GM10266 (cell line): Measurements from ENCODE around the gene CEP104.

Source experiments
- DNase-seq: peaks from one replicate; pipeline ENCODE4 v3.0.0; 2012; ENCODE audit errors: extremely low spot score
- TF ChIP-seq, protein P1 (sequence below): IDR thresholded peaks from 2 replicates; pipeline ENCODE4 v1.5.1; 2012; ENCODE audit warnings: mild to moderate bottlenecking, low read depth; ENCODE audit not compliant: control insufficient read depth, insufficient read depth; ENCODE audit errors: missing control alignments

The CEP104 gene

DNA sequence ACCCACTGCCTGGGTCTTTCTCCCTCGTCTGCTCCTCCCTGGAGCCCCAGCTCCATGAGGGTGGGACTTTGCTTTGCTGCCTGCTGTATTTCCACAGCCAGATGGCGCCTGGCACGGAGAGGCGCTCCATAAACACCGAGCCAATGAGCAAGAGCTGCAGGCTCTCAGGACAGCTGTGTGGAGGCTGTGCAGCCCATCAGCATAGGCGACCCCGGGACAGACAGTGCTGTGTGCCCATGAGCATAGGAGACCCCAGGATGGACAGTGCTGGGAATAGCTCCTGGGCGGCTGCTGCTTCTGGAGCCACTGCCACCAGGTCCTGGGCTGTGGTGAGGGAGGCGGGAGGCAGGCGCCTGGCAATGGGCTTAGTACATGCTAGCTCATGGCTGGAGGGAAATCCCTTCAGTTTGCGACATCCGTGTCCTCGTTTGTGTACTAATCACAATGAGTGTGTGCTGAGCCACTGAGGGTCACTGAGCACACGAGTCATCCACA is 29.2 kb downstream of the CEP104 start:
- TF ChIP-seq, protein P1, sequence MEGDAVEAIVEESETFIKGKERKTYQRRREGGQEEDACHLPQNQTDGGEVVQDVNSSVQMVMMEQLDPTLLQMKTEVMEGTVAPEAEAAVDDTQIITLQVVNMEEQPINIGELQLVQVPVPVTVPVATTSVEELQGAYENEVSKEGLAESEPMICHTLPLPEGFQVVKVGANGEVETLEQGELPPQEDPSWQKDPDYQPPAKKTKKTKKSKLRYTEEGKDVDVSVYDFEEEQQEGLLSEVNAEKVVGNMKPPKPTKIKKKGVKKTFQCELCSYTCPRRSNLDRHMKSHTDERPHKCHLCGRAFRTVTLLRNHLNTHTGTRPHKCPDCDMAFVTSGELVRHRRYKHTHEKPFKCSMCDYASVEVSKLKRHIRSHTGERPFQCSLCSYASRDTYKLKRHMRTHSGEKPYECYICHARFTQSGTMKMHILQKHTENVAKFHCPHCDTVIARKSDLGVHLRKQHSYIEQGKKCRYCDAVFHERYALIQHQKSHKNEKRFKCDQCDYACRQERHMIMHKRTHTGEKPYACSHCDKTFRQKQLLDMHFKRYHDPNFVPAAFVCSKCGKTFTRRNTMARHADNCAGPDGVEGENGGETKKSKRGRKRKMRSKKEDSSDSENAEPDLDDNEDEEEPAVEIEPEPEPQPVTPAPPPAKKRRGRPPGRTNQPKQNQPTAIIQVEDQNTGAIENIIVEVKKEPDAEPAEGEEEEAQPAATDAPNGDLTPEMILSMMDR = no peak
- no peak for DNase-seq

DNA sequence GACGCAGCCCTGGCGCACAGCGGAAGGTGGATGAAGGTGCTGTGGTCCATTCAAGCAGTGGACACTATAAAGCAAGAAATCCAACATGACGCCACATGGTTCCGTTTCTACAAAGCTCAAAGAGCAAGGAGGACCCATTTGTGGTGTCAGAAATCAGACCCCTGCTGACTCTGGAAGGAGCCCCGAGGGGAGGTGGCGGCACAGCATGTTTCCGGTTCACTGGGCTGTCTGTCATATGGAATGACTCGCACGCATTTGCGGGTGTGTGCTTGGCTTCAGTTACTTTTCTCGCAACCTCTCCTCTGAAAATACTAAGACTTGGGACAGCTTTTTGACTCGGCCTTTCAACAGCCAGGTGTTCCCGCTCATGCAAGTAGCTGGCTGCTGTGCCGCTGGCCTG is 31.7 kb downstream of the CEP104 start:
- DNase-seq = no peak
- TF ChIP-seq, protein P1 = no peak

DNA sequence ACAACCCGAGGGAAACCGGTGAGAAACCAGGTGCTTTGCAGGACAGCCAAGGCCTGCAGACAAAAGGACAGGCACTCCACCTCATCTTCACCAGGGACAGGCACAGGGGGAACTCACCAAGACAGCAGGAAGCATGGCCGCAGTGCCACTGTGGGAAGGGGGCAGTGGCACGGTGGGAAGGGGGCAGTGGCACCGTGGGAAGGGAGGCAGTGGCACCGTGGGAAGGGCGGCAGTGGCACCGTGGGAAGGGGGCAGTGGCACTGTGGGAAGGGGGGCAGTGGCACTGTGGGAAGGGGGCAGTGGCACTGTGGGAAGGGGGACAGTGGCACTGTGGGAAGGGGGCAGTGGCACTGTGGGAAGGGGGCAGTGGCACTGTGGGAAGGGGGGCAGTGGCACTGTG is 32.4 kb downstream of the CEP104 start:
- no peak for DNase-seq
- TF ChIP-seq, protein P1 = no peak

DNA sequence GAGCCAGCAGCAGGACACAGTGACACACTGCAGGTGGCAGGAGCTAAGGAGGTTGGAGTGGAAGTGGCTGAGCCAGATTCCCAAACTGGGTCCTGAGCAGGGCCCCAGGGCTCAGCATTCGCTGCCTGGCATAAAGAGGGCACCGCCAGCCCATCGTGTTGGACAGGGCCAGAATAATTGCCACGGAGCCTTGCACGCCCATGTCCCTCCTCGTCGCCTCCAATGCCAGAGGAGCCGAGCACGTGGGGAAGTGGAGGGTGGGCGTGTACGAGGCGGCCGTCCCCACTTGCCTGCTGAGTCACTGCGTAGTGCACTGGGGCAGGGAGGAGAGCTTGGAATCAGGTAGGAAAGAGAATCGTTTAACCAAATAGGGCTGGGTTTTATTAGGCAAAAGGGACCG is 34.6 kb downstream of the CEP104 start:
- no peak for DNase-seq
- TF ChIP-seq, protein P1 = no peak

DNA sequence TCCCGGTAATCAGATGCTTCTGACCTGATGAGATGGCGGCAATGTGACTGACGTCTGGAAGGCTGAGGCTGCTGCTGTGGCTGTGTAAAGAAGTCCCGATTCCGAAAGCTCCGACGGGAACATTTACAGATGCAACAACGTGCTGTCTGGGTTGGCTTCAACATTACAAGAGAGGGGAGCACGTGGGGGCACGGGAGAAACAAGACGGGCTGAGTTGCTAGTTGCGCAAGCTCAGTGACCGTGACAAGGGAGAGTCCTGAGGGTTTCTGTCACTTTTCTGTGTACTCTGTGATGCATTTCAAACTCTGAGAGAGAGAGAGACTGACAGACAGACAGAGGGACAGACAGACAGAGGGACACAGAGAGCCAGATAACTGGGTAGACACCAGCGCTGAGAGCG is 35.1 kb downstream of the CEP104 start:
- TF ChIP-seq, protein P1 = no peak
- DNase-seq = no peak

DNA sequence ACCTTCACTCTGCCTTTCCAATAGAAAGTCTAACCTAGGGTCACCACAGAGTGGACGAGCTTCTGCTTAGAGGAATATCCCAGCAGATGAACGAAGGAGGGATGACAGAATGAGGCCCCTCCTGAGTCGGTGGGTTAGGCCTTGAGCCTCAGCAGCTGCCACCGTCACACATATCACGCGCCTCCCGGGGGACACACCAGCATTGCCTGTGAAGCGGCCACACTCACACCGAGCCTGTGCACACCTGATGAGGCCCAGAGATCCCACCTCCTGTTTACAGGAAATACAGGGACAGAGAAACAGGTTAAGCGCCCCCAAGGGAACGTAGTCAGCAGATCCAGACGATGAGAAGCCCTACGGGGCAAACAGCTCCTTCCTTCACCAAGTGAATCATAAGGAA is 35.6 kb downstream of the CEP104 start:
- DNase-seq = no peak
- TF ChIP-seq, protein P1 = no peak

DNA sequence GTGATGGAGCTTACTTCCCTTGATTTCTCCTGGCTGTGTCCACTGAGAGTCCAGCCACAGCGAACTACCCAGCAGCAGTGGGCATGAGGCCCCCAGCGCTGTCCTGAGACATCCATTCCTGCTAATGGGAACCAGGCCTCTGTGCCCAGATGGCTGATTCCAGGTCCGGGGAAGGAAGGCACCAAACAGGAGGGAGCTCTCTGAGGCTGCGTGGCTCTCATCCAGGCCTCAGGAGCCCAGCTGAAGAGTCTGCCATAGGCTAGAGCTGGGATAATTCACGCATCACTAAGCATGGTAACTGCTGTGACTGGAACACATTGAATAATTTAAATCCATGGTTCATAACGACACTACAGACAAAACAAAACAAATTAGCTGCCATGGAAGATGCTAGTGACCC is 36.0 kb downstream of the CEP104 start:
- TF ChIP-seq, protein P1 = no peak
- no peak for DNase-seq
